Activated CD4-positive, CD25-positive, alpha-beta regulatory T cell treated with anti-CD3 and anti-CD28 coated beads, Interleukin-2, amount 50 U/mL, for 16 hours (primary cell): ENCODE data around the gene ZNF358.

ENCODE experiments used
- DNase-seq: peaks from one replicate; pipeline ENCODE4 v3.0.0-alpha.2; 2020; ENCODE audit warnings: low read depth, low spot score

The ZNF358 gene

GRCh38 chr19:7559102-7559501 lies 43.2 kb downstream of the ZNF358 start:
- DNase-seq, result no peak

GRCh38 chr19:7560255-7560654 lies 44.4 kb downstream of the ZNF358 start:
- DNase-seq, result no peak

GRCh38 chr19:7561325-7561724 lies 45.4 kb downstream of the ZNF358 start:
- DNase-seq, result no peak

- DNase-seq, result no peak
These were observed 46.9 kb downstream of the ZNF358 start for GRCh38 chr19:7562646-7563393.

- DNase-seq, result no peak
These were observed 49.0 kb downstream of the ZNF358 start for GRCh38 chr19:7564866-7565265.

- DNase-seq, result no peak
These were observed 49.4 kb downstream of the ZNF358 start for GRCh38 chr19:7565332-7565731.
